HG02852 (cell line): ENCODE data around the gene CAMK2D.
"Not testable (repeated sequence)": the region's sequence is repeated elsewhere in the genome, so short reads cannot be mapped to it uniquely, and the experiment has no call there.

Source experiments
- ATAC-seq: cut with Tn5 transposase; IDR thresholded peaks from one replicate; pipeline ENCODE4 v1.9.1; 2021; ENCODE audit warnings: mild to moderate bottlenecking, moderate library complexity; ENCODE audit not compliant: unreplicated experiment

Gene CAMK2D

DNA sequence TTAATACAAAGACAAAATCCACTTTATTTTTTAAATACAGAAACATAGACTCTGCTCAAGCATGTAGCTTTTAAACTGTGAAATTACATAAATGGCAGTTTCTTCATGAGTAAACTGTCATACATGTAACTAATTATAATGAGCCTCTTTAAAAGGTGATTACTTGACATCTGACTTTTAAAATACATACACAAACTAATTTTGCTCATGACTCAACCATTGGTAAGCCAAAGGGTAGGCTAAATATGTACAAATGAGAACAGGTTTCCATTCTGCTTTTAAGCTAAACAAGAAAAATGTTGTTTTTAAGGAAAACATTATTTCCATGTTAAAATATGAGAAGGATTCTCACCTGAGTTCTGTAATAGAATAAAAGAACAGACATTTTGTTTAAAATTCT lies 27.9 kb downstream of the CAMK2D start:
- no peak for ATAC-seq

DNA sequence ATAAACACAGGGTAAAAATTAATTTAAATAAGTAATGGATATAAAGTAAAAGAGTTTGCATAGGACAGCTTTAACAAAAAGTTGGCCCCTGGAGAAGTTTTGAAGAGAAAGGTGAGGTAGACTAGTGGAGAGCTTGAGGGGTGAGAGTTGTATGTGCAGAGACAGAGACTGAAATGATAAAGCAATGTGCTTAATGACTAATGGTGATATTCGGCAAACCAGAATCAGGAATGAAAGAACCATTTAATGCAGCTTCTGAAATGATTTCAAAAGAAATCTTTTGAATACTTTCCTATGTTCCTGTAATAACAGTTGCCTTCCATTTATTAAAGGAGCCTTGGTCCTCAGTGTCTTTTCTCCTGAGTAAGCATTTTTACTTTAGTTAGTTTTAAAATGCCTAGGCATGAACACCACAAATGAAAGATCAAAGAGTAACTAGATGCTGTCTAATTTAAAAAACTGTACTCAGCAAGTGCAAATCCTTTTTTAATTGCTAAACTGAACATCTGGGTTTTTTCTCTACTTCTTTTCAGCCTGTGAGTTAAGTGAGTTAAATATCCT lies 28.5 kb downstream of the CAMK2D start:
- ATAC-seq = no peak

GRCh38 chr4:113730467-113731216 lies 30.9 kb downstream of the CAMK2D start:
- no peak for ATAC-seq

DNA sequence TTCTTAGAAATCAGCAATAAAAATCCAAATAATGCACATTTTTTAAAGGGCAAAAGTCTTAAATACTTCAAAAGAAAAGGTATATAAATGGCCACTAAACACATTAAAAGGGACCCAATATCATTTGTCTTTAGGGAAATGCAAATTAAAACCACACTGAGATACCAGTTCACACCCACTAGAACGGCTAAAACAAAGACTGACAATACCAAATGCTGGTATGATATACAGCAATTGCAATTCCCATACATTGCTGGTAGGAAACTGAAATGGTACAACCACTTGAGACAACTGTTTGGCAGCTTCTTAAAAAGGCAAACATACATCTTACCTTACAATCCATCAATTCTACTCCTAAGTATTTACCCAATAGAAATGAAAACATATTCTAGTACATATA lies 33.7 kb downstream of the CAMK2D start:
- ATAC-seq = no peak

- ATAC-seq = no peak
These were observed 35.6 kb downstream of the CAMK2D start for GRCh38 chr4:113725963-113726362.

- no peak for ATAC-seq
These were observed 43.3 kb downstream of the CAMK2D start for GRCh38 chr4:113718252-113718651.

DNA sequence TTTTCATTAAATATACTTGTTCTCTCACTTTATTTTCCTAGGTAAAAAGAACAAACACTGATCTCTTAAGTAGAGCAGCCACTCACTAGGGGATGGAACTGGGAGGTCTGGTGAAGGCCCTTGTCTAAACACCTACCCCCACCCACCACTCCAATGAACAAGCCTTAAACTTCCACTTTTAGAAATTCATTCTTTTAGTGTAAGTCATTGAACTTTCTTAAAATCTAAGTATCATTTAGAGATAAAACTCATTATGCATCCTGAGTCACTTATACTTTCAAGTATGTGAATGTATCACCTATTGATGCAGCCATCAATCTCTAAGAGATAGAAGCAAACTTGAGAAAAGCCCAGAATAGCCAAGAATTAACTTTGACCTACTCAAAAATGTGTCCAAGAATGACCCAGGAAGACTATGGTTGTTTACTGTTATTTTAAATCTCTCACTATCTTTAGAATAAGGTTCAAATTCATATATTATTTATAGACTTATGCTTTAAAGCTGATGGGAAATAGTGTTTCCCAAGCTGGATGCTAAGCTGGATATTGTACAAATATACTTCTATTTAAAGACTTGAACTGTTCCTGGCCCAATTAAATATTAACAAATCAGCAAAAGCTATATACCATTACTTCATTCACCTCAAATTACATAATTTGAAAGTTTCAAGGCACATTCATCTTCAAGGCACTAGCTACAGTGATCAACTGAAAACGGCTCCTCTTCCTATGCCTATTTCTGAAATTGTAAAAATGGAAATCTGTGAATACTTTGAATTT lies 49.5 kb downstream of the CAMK2D start:
- ATAC-seq = no peak

GRCh38 chr4:113708250-113708649 lies 53.3 kb downstream of the CAMK2D start:
- no peak for ATAC-seq

GRCh38 chr4:113707048-113707447 lies 54.5 kb downstream of the CAMK2D start:
- no peak for ATAC-seq

DNA sequence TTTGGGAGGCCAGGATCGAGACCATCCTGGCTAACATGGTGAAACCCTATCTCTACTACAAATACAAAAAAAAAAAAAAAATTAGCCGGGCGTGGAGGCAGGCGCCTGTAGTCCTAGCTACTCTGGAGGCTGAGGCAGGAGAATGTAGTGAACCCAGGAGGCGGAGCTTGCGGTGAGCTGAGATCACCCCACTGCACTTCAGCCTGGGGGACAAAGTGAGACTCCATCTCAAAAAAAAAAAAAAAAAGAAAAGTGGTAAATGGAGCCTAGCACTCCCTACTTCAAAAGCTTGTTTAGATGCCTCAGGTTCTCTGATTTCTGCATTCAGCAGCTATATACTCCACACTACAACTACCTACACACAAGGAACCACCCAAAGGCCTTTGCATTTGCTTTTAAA lies 56.4 kb downstream of the CAMK2D start:
- ATAC-seq = not testable (repeated sequence)

GRCh38 chr4:113702596-113702995 lies 58.9 kb downstream of the CAMK2D start:
- not testable (repeated sequence) for ATAC-seq

DNA sequence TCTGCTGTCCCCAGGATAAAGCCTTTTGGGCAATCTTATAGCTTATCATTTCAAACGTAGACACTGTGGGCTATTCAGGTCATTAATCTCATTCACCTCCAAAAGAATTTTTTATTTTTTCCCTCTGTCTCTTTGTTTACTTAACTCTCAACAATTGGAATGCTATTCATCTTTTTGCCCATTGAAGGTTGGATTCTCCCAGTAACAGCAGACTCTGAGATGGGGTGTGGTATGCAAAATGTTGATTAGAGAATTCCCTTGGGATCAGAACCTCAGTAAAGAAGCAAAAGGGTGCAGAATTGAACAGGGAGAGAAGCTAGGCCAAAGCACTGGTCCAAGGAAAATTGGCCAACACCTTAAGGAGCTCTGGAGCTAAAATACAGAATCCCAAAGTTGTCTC lies 60.4 kb downstream of the CAMK2D start:
- ATAC-seq = no peak

DNA sequence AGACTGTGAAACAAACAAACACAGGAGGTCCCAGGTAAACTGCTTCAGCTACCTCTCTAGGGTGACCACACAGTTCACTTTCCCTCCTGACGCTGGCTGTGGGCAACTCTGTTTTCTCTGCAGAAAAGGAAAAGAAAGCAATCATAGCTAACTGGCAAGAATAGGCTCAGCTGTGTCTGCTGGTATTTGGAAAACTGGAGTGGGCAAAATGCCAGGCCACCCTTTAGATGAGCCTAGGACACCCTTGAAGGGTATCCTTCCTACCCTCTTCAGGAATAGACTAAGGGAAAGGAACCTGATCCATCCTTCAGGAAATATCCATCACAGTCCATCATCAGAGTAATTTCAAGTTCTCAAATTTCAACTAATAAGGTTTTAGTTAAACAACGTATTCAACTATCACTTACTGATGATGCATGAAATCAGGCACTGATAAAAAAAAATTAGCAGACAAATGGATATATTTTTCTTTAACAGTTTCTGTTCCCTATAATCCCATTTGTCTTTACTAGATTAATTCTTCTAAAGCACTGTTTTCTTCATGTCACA lies 60.9 kb downstream of the CAMK2D start:
- no peak for ATAC-seq

DNA sequence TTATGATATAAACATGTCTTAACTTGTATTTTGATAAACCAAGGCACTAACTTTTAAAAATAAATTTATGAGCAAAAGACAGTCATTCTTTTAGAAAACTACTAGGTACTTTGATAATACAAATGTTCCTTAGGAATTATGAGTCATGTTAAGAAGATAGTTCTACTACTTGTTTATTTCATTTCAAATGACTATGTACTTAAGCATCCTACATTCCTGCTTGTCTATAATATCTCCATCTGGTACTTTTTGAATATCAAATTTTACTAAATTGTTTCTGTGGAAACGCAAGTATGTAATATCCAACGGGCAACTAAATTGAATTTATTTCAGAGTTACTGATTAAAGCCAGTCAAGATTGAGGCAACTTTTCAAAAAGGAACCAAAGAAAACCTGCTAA lies 61.8 kb downstream of the CAMK2D start:
- no peak for ATAC-seq

DNA sequence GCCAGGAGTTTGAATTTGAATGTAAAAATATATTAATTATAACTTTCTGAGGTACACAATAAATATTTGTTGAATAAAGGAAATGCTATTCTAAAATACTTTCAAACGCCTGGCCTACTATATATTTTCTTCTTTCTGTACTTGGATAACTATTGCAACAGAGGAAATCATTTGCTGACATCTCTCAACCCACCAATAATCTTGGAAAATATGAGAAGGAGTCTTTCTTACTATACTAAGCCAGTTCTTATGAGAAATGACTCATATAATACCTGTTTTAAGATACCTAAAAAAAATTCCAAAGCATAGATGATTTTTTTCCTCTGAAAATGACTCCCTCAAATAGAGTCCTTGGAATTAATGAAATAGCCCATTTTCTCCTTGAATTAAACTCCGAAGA lies 64.1 kb downstream of the CAMK2D start:
- no peak for ATAC-seq

GRCh38 chr4:113695328-113696169 lies 66.0 kb downstream of the CAMK2D start:
- ATAC-seq = no peak

DNA sequence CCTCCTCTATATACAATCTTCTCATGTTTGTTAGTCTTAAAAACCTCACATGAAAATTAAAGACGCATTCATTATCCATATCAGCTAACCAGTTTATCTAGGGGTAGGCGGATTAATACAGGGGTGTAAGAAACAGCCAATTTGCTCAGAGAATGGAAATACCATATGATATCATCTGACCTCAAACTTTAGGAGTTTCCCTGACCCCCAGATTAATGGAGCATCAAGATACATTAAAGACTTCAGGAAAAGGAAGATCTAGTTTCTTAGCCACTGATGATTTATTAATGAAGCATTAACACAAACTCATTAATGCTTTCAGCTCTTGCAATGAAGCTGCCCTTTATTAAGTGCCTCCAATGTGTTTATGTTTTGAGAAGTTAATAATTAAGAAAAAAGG lies 67.5 kb downstream of the CAMK2D start:
- ATAC-seq = no peak

- peak; percentile 81 for ATAC-seq
These were observed 68.6 kb downstream of the CAMK2D start for GRCh38 chr4:113692809-113693411.

DNA sequence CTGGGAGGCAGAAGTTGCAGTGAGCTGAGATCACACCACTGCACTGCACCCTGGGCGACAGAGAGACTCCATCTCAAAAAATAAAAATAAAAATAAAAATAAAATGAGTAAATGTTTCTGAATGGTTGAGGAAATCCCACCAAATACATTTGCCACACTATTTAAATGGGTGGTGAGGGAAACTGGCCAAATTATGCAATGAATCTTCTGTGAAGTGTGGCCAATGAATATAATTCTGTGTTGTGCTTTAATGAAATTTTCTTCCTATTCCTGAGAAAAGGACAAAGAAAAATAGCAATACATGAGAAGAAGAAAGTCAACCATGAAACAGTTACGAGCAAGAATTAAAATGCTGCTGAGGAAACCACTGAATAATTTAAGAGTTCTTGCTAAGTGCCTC lies 69.9 kb downstream of the CAMK2D start:
- no peak for ATAC-seq

DNA sequence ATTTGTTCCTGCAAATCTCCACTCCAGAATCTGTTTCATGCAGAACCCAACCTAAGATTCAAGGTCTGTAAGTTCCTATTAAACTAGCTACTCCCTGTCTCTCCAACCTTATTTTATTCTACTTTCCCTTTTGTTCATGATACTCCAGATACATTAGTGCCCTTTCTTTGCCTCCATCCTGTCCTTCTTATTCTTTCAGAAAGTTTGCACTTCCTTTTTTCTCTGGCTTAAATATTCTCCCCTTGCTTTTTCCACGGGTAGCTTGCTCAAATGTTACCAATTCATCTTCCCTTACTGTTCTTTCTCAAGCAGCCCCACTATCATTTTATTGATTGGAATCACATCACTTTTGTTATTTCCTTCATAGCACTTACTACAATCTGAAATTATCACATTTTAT lies 72.1 kb downstream of the CAMK2D start:
- no peak for ATAC-seq
